ENCODE measurements around the gene MRPL22.

DNA sequence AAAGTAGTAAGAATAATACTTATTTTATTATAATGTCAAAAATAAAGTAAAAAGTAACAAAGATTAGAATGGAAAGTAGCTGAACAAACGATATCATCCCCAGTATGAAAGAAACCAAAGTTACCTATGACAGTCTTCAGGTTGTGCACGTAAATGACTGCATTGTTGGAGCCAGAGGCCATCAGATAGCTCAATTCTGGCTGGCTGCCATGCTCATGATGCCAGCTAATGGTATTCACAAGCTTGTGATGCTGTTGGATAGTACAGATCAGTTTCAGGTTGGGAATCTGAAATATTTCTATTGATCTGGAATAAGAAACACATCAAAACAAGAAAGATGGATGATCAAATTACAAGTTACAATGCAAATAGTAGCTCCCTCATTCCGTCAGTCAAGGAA lies 24.0 kb upstream of the MRPL22 start:
- TF ChIP-seq, protein P1, sequence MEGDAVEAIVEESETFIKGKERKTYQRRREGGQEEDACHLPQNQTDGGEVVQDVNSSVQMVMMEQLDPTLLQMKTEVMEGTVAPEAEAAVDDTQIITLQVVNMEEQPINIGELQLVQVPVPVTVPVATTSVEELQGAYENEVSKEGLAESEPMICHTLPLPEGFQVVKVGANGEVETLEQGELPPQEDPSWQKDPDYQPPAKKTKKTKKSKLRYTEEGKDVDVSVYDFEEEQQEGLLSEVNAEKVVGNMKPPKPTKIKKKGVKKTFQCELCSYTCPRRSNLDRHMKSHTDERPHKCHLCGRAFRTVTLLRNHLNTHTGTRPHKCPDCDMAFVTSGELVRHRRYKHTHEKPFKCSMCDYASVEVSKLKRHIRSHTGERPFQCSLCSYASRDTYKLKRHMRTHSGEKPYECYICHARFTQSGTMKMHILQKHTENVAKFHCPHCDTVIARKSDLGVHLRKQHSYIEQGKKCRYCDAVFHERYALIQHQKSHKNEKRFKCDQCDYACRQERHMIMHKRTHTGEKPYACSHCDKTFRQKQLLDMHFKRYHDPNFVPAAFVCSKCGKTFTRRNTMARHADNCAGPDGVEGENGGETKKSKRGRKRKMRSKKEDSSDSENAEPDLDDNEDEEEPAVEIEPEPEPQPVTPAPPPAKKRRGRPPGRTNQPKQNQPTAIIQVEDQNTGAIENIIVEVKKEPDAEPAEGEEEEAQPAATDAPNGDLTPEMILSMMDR (conservative IDR thresholded peaks at IDR 0.05), result no peak
- TF ChIP-seq EZH2 (IDR thresholded peaks at IDR 0.05; ENCODE audit: low read depth), result no peak

Measured in PC-9 (cell line).